H4 (cell line): Measurements from ENCODE around the gene UMODL1. TPM values are rescaled to one million over a fixed set of nuclear protein-coding genes. Genes with fewer than 3 reads are reported as not detected.

ENCODE experiments used
- DNase-seq: peaks from one replicate; pipeline ENCODE4 v3.0.0-alpha.2; 2015; ENCODE audit warnings: low spot score
- total RNA-seq: library from RNA; depleted of rRNA; stranded (reverse); fragments of >200 nt; shearing (Covaris generic); gene quantifications from 2 replicates; pipeline ENCODE4 v1.2.3, GENCODE V29; 2014

Gene UMODL1
- total RNA-seq, 1 experiment from 2014 or later = not detected

DNA sequence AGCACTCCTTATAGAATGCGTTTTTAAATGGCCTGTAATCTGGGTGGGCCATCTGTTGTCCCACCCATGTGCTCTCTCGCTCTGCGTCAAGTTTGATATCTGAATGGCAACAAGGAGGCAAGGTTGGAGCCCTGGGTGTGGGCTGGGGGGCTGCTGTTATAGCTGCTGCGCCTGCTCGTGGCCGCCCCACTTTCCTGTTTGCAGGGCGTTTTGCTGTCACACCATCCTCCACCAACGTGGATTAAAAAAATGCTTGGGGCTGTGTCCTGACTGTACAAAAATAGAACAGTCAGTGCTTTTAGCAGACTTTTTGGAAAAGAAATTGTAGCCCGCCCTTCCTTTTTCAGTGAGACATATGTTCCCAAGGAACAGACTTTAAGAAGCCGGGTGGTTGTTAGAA, 25.4 kb downstream of the UMODL1 start:
- no peak for DNase-seq

DNA sequence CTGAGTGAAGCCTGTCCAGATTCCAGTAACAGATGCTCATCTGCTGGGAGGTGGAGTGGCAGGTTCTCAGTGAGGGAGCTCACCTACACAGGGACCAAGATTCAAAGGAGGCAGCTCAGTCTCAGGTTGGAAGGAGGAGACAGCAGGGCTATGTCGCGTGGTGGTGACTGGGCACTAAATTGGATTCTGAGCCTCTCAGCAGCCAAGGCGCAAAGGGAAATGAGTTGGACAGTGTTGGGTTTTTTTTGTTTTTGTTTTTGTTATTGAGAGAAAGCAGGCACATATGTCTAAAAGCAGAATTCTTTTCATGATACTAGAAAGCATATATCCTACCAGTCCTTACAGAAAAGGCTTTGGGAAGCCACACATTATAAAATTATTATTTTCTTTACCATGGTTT, 26.2 kb downstream of the UMODL1 start:
- DNase-seq = no peak

DNA sequence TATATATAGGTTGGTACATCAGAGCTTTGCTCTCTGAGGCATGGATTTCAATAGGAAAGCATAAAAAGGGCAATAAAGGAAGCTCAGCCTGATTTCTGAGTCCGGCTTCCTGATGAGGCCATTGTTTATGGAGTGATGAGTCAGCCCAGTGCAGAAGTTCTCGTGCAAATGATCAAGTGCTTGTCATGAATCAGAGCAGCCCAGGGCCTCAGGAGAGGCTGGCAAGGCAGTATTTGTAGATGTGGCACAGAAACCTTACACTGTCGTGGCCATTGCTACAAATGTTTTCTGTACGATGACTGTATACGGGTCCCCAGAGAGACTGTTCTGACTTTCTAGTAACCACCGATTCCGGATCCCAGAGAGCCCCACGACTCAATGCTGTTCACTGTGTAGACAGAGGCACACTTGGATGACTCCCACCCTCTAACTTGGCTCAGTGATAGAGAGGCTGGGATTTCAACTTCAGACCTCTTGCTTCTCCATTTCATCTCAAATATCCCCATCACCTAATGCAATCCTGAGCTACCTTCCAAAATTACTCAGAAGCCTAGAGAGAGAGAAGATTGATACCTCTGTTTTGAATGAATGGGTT, 26.8 kb downstream of the UMODL1 start:
- DNase-seq = peak; percentile 98

DNA sequence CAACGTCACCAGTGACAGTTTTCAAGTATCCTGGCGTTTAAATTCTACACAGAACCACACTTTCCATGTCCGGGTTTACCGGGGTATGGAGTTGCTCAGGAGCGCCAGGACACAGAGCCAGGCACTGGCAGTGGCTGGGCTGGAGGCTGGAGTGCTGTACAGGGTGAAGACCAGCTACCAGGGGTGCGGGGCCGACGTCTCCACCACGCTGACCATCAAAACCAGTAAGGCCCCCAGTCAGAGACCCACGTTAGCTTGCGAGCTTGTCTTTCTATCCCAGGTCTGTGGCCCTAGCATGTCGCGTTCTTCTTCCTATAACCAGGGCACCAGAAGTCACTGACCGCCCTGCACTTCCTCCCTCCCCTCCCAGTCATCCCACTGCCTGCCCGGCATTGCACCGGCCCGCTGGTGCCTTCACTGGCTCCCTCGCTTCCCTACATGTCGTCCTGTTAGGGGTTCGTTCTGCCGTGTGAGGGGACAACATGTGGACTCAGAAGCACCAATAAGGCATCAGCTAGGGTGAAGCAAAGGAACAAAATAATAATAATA, 27.9 kb downstream of the UMODL1 start:
- DNase-seq = no peak

DNA sequence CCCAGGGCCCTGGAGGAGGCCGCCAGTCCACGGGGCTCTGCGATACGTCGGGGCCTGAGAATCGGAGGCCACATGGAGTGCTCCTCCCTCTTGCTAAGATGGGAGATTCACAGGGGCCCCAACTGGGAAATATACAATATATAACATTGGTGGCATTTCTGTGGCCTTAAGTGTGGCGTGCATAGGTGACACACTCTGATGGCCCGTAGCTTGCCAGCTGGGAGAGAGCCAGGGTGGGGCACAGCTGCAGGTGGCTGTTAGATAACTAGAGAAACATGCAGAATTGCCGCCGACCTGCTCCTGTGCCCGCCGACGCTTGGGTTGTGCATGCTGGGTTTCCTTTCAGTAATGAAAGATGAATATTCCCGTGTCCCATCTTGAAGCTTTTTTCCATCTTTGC, 30.1 kb downstream of the UMODL1 start:
- no peak for DNase-seq

DNA sequence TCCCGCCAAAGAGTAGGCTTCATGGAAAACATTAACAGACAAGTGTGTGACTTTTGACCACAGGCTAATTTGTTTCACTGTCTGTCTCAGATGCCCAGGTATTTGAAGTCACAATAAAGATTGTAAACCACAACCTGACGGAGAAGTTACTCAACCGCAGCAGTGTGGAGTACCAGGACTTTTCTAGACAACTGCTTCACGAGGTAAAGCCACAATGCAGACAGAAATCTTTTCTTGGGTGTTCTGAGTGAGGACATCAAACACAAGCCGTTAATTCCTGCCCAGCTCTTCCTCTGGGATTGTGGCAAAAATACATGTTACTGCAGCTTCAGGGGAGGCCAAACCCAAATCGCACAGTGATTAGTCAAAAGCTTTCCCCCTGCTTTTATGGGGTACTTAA, 31.0 kb downstream of the UMODL1 start:
- DNase-seq = peak; percentile 43

DNA sequence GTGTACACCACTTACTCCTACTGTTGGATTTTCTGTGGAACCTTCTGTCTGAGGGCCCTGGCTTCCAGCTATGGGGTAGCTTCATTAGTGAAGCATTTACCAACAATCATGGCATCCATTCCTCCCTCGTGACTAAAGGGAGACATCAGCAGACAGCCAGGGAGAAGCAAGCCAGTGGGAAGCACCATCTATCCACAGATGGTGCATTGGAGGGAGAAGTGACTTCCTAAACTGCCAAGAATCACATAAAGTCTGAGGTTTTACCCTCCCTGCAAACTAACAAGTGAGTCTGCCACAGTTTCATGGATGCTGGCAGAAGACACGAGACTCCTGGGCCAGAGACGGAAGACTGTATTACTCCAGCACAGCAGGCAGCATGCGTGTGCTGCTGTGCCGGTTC, 31.4 kb downstream of the UMODL1 start:
- no peak for DNase-seq

DNA sequence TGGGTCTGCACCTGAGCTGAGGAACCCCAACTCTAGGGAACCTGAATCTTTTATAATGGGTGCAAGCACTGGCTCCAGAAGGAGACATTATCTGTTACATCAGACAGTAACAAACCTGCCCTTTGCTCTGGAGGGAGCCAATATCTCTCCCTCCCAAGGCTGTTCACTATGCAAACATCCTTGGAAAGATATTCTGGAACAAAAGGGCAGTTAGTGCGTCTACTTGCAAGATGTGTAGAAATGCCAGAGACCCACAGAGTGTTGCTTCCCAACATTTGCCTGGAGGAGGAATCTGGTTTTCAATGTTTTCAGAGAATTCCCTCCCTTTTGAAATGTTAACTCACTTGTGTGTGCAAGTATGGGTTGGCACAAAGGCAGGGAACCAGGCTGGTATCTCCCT, 31.9 kb downstream of the UMODL1 start:
- DNase-seq = no peak

DNA sequence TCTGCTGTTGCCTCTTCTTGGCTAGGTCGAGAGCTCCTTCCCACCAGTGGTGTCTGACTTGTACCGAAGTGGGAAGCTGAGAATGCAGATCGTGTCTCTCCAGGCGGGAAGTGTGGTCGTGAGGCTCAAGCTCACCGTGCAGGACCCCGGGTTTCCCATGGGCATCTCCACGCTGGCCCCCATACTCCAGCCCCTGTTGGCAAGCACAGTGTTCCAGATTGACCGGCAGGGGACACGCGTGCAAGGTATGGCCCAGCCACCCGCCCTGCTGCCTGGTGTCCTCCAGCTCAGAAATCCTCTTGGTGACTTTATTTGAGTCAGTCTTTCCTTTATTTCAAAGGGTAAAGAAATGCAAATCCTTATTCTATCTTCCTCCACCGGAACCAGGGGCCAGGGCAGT, 32.7 kb downstream of the UMODL1 start:
- no peak for DNase-seq

DNA sequence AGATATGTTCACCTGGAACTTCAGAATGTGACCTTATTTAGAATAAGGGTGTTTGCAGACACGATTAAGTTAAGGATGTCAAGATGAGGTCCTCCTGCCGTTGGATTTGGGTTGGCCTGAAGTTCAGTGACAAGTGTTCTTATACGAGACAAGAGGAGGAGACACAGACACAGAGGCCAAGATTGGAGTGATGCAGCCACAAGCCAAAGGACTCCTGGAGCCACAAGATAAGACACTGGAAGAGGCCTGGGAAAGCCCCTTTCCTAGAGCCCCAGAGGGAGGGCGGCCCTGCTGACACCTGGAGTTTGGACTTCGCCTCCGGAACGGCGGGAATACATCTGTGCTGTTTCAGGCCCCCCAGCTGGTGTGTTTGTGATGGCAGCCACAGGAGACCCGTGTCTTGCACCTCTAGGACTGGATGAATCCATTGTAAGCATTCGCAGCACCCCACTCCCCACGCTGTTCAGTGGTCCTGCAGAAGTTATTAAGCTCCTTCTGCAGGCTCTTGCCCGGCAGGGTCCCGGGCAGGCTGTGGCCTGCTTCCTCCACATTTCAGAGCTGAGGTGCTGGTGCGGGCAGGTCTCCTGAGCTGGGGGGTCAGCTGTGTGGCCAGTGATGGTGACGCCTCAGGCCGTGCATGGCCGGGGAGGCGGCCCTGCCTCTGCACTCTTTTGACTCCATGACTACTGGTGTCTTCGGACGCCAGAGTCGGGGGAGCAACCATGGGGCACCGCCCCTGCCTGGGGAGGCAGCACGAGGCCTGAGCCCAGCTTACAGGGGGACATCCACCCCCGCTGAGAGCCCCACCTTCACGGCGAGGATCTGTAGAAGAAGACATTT, 34.6 kb downstream of the UMODL1 start:
- DNase-seq = no peak

DNA sequence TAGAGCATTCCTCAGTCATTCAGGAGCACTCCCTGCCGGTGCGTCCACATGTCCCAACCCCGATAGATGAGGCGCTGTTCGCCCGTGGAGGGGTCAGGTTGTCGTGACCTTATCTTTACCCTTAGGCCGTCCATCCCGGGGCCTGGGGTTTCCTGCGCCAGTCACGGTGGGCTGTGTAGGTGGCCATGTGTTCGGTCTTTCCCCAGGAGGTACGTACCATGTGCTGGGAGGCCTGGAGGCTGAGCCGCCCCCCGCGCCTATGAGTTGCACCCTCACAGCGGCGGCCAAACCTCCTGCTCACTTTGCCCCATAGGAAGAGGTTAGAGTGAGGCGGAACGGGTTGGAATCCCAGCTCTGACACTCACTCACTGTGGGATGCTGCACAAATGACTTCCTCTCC, 35.3 kb downstream of the UMODL1 start:
- DNase-seq = no peak

DNA sequence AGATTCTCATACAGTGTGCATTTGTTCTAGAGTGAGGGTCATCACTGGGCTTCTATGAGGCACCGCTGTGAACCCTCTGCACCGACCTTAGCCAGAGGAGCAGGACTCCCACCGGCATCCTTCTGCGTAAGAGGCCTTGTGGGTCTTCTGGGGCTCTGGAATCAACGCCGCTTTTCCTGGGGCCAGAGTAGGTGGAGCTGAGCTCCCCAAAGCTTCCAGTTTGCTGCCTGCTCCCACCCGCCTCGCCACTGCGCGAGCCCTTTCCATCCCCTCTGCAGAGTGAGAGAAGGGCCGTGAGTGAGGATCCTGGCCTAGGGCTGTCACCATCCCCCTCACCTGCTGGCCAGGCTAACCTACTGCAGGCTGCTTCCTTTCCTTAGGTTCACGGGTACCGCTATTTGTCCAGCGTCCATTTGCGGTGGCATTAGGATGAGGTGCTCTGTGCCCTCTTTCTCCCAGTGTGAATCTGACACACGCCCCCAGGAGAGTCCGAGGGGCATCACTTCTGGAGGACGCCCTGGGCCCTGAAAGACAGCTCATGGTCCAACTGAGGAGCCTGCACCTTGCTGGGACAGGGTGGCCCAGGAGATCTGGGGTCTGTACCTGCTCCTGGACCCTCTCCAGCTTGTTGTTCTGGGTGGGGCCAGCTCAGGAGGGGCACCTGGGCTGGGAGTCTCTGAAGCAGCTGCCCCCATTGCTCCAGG, 36.2 kb downstream of the UMODL1 start:
- no peak for DNase-seq

DNA sequence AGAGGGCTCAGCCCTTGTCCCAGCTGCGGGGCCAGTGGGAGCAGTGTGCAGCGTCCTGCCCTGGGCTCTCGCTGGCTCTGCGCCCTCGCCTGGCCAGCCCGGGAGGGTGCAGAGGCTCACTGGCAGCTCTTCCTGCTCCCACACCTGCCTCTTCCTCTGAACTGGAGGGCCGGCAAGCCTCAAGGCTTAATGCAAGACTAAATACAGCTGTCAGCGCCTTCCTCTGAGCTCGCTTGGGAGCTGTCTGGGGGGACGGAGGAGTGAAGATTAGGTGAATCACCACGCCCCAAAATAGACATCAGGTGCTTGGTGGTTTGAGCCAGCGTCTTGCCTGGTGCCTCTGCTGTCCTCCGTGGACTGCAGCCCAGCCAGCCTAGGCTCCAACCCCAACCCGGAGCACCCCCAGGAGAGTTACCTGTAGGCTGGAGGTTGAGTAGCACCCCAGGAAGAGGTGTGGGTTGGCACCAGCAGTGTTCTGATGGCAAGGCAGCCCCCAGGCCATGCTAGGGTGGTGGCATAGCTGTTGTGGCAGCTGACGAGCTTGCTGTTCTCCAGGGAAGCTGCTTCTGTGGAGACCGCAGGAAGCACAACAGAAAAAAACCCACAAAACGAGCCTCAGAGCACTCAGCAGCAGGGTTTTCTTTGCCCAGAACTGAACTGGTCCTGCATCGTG, 36.9 kb downstream of the UMODL1 start:
- peak; percentile 36 for DNase-seq

DNA sequence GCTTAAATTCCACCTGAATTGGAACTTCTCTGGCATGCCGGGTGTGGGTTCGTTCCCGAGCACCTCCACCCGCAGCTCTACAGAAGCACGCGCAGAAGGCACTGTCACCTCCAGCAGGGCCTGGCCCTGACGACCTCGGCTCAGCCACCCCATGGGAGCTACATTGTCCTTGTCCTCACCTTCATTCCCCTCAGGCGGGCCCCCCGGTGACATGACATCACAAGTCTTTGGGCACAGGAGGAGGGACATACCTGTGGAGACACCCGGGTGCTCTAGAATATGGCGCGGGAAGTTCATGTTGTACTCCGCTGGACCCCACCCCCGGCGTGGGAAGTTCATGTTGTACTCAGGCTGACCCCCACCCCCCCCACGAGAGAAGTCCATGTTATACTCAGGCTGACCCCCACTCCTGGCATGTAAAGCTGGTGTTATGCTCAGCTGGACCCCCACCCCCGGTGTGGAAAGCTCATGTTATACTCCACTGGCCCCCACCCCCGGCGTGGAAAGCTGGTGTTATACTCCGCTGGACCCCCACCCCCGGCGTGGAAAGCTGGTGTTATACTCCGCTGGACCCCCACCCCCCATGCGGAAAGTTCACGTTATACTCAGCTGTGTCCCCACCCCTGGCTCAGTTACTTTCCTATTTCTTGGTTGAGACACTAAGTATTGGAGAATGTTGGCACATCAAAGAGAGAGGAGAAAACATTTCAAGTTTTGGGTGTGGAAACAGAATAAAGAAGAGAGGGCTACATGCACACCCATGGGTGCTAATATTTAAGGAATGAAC, 37.6 kb downstream of the UMODL1 start:
- no peak for DNase-seq

DNA sequence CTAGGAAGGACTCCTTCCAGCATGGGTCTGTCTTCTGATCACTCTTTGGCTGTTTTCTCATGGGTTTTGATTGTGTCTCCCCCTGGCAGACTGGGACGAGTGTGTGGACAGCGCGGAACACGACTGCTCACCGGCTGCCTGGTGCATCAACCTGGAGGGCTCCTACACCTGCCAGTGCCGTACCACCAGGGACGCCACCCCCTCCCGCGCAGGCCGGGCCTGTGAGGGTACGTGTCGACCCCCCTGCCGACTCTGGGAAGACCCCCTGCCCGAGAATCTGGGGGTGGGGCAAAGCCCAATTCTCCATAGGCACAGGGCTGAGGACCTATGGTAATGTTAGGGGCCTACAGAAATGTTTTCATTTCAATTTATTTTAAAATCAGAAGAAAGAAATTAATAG, 38.4 kb downstream of the UMODL1 start:
- DNase-seq = no peak

DNA sequence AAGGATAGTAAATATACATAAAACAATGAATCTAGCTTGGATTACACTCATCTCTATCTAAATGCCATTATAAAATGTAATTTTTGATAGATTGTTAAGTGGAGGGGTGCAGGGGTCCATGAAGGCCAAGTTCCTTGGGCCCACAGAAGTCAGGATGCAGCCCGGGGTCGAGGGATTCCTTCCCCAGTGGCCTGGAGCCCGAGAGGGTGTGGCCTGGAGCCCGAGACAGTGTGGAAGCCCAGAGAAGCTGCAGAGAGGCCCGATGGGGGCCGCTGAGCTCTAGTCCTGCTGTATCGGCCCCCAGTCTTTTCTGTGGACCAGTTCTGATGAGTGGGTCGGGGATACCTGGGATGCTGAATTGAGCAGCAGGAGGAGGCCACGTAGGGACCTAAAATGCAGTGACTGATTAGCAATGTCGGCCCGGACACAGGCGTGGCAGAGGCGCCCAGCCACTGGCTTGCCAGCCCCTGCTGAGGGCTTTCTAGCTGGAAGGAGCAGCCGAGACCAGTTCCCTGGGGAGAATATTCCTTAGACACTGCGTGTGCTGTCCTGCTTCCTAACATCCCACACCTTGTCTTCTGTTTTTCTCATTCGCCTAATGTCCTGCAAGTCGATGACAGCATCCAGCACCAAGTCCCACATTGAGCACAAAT, 38.9 kb downstream of the UMODL1 start:
- no peak for DNase-seq

DNA sequence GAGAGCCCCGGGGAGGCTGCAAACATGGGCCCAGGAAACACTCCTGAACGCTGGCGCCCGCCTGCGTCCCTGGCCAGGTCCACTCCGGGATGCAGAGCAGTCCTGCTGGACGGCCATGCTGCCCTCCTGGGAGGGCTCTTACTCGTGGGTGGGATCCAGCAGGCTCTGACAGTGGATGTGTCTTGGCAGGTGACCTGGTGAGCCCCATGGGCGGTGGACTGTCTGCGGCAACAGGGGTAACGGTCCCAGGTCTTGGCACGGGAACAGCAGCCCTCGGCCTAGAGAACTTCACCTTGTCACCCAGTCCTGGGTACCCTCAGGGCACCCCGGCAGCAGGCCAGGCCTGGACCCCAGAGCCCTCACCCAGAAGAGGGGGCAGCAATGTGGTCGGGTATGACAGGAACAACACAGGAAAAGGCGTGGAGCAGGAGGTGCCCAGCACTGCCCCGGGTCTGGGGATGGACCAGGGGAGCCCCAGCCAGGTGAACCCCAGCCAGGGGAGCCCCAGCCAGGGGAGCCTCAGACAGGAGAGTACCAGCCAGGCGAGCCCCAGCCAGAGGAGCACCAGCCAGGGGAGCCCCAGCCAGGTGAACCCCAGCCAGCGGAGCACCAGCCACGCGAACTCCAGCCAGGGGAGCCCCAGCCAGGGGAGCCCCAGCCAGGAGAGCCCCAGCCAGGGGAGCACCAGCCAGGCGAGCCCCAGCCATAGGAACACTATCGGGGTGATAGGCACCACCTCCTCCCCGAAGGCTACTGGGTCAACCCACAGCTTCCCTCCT, 39.8 kb downstream of the UMODL1 start:
- no peak for DNase-seq

DNA sequence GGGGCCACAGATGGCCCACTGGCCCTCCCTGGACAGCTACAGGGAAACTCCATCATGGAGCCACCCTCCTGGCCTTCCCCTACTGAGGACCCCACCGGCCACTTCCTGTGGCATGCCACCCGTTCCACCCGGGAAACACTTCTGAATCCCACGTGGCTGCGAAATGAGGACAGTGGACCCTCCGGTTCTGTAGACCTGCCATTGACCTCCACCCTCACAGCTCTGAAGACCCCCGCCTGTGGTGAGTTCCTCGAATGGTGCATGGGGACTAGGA, 40.3 kb downstream of the UMODL1 start:
- no peak for DNase-seq

DNA sequence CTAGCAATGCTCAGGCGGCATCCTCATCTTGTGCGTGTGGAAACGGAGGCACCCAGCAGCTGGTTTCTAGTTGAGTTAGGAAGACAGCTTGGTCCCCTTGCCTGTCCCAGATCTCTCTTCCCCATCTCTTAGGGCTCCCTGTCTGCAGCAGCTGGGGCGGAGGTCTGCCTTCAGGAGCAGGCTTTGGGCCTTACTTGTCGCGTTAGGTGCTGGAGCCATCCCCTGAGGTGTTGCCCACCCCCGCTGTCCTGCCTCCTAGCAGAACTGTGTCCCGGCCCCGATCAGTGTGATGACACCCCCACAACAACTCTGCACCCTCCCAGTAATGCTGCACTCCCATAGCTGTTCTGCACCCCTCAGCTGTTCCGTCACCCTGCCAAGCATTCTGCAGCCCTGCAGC, 40.7 kb downstream of the UMODL1 start:
- no peak for DNase-seq

DNA sequence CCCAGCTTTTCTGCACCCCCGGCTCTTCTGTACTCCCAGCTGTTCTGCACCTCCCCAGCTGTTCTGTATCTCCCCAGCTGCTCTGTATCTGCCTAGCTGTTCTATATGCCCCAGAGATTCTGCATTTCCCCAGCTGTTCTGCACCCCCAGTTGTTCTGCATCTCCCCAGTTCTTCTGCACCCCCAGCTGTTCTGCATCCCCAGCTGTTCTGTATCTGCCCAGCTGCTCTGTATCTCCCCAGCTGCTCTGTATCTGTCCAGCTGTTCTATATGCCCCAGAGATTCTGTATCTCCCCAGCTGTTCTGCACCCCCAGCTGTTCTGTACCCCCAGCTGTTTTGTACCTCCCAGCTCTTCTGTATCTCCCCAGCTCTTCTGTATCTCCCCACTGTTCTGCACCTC, 41.1 kb downstream of the UMODL1 start:
- DNase-seq = no peak
